ENCODE data around the gene CYP2J2. TPM values are rescaled to one million over a fixed set of nuclear protein-coding genes. Genes with fewer than 3 reads are reported as not detected.
"Not testable (repeated sequence)": the region's sequence is repeated elsewhere in the genome, so short reads cannot be mapped to it uniquely, and the experiment has no call there.

Gene CYP2J2
- polyA plus RNA-seq, 4 donors, result 15.4 to 87.4 (median 36.3) TPM

DNA sequence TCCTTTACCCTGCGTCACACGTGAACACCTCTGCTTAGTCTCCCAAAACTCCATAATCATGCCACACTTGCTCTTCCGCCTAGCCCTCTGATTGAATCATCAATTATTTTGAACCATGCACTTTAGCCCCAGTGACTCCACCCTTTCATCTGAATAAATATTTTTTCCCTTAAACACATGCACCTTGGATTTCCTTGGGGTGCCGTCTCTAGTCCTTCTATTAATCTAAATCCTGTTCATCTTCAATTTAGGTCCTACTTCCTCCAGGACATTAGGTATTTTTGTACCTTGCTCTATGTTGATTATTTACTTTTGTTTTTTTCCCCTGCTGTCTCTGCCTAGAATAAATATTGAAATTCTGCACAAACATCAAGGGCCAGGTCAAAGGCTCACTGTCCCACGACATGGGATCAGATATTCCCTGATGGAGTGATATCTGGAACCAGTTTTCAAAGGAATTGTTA, 9.8 kb upstream of the CYP2J2 start:
- Histone ChIP-seq H3K27ac (ENCODE audit: low read depth in 1 of 3, low read length in 2 of 3) (no peak overlapping the region), H3K36me3 (ENCODE audit: control insufficient read depth in 3 of 3, insufficient read depth in 2 of 3, low read depth in 1 of 3, low read length in 3 of 3) (no peaks in the 10 kb centered on the region), H3K9me3 (ENCODE audit: control insufficient read depth in 2 of 2, insufficient read depth in 1 of 2, low read depth in 1 of 2, low read length in 1 of 2) (no peaks in the 10 kb centered on the region), H3K4me3 (ENCODE audit: low read depth in 1 of 3, low read length in 3 of 3) (no peak overlapping the region), H3K4me1 (ENCODE audit: control insufficient read depth in 3 of 3, insufficient read depth in 2 of 3, low read depth in 1 of 3, low read length in 2 of 3) (no peaks in the 10 kb centered on the region), H3K27me3 (ENCODE audit: control insufficient read depth in 3 of 3, insufficient read depth in 3 of 3, low read length in 3 of 3) (no peaks in the 10 kb centered on the region)
- DNase-seq, result peak in 1 of 2 donors; percentile 41
- FAIRE-seq, result no peak
- 48 to 65% (median 56%) methylated on average over 5 of the region's 5 CpGs for WGBS, 3 donors

DNA sequence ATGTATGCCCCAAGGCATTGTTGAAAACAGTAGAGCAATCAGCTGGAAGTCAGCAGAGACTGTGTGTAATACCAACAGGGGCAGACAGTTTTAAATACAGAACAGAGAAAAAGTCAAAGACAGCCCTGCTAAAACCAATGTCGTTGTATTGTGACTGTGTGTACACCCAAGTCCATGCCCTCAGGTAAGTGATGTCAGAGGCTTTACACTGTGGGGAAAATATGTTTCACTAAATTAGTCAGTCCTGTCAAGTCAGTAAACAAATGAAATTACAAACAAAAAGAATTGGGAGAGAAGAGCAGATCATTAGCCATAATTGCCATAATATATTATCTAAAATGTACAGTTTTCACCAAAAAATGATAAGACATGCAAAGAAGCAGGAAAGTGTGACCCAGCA, 2.4 kb upstream of the CYP2J2 start:
- H3K27ac ChIP-seq (ENCODE audit: low read depth in 1 of 3, low read length in 2 of 3), result no peak overlapping the region
- FAIRE-seq, result no peak
- WGBS, 3 donors, result 53 to 78% (median 68%) methylated on average over 1 of the region's 1 CpG

DNA sequence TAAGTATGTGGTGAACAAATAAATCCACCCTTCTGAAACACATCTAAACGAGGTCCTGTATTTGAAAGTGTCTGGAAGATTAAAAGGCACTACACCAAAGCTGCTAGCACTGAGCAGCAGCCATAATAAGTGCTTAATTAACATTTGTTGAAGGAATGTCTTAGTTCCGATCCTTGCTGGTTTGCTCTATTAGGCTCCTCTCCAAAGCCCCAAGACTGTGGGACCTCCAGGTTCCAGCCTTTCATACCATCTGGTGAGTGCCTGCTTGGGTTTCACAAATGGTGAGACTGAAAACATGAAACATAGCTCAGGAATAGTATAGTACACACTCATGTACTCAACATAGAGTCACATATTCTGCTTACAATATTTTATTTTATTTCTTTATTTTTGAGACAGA, 640 bp upstream of the CYP2J2 start:
- Histone ChIP-seq H3K27me3 (ENCODE audit: control insufficient read depth in 3 of 3, insufficient read depth in 3 of 3, low read length in 3 of 3) (peaks cover 0 to 5% (median 5%) of the 10 kb centered on the region in 3 donors), H3K27ac (ENCODE audit: low read depth in 1 of 3, low read length in 2 of 3) (no peak overlapping the region), H3K36me3 (ENCODE audit: control insufficient read depth in 3 of 3, insufficient read depth in 2 of 3, low read depth in 1 of 3, low read length in 3 of 3) (no peaks in the 10 kb centered on the region), H3K4me3 (ENCODE audit: low read depth in 1 of 3, low read length in 3 of 3) (no peak overlapping the region), H3K9me3 (ENCODE audit: control insufficient read depth in 2 of 2, insufficient read depth in 1 of 2, low read depth in 1 of 2, low read length in 1 of 2) (peaks cover 0 to 4% of the 10 kb centered on the region in 2 donors), H3K4me1 (ENCODE audit: control insufficient read depth in 3 of 3, insufficient read depth in 2 of 3, low read depth in 1 of 3, low read length in 2 of 3) (peaks cover 0 to 7% (median 0%) of the 10 kb centered on the region in 3 donors)
- no peak for FAIRE-seq
- 38 to 45% (median 38%) methylated on average over 2 of the region's 2 CpGs for WGBS, 3 donors
- no peak for DNase-seq

More for the DNA sequence above, 2.4 kb upstream of the CYP2J2 start:
- Histone ChIP-seq H3K9me3 (ENCODE audit: control insufficient read depth in 2 of 2, insufficient read depth in 1 of 2, low read depth in 1 of 2, low read length in 1 of 2) (no peaks in the 10 kb centered on the region), H3K36me3 (ENCODE audit: control insufficient read depth in 3 of 3, insufficient read depth in 2 of 3, low read depth in 1 of 3, low read length in 3 of 3) (no peaks in the 10 kb centered on the region), H3K4me3 (ENCODE audit: low read depth in 1 of 3, low read length in 3 of 3) (no peak overlapping the region), H3K27me3 (ENCODE audit: control insufficient read depth in 3 of 3, insufficient read depth in 3 of 3, low read length in 3 of 3) (peaks cover 0 to 5% (median 5%) of the 10 kb centered on the region in 3 donors), H3K4me1 (ENCODE audit: control insufficient read depth in 3 of 3, insufficient read depth in 2 of 3, low read depth in 1 of 3, low read length in 2 of 3) (peaks cover 0 to 7% (median 0%) of the 10 kb centered on the region in 3 donors)
- no peak for DNase-seq

DNA sequence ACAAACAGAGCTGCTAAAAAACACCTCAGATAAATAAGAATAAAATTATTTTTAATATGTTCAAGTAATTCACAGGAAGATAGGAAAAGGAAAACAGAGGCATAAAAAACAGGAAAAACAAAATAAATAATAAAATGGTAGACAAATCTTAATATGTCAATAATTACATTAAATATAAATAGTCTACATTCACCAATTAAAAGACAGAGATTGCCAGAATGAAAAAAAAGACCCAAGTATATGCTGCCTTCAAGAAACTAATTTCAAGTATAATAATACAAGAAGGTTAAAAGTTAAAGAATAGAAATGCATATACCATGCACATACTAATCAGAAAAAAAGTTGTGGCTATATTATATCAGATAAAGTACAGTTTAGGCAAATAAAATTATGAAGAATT, 1.9 kb downstream of the CYP2J2 start:
- H3K4me1 ChIP-seq (ENCODE audit: control insufficient read depth in 3 of 3, insufficient read depth in 2 of 3, low read depth in 1 of 3, low read length in 2 of 3), result peaks cover 0 to 4% (median 0%) of the 10 kb centered on the region in 3 donors
- no peaks in the 10 kb centered on the region for H3K36me3 ChIP-seq (ENCODE audit: control insufficient read depth in 3 of 3, insufficient read depth in 2 of 3, low read depth in 1 of 3, low read length in 3 of 3)
- H3K9me3 ChIP-seq (ENCODE audit: control insufficient read depth in 2 of 2, insufficient read depth in 1 of 2, low read depth in 1 of 2, low read length in 1 of 2), result peaks cover 0 to 4% of the 10 kb centered on the region in 2 donors
- H3K27me3 ChIP-seq (ENCODE audit: control insufficient read depth in 3 of 3, insufficient read depth in 3 of 3, low read length in 3 of 3), result peaks cover 0 to 5% (median 5%) of the 10 kb centered on the region in 3 donors
- no peak overlapping the region for H3K27ac ChIP-seq (ENCODE audit: low read depth in 1 of 3, low read length in 2 of 3)
- FAIRE-seq (peak; percentile 51), DNase-seq (no peak)
- no peak overlapping the region for H3K4me3 ChIP-seq (ENCODE audit: low read depth in 1 of 3, low read length in 3 of 3)

DNA sequence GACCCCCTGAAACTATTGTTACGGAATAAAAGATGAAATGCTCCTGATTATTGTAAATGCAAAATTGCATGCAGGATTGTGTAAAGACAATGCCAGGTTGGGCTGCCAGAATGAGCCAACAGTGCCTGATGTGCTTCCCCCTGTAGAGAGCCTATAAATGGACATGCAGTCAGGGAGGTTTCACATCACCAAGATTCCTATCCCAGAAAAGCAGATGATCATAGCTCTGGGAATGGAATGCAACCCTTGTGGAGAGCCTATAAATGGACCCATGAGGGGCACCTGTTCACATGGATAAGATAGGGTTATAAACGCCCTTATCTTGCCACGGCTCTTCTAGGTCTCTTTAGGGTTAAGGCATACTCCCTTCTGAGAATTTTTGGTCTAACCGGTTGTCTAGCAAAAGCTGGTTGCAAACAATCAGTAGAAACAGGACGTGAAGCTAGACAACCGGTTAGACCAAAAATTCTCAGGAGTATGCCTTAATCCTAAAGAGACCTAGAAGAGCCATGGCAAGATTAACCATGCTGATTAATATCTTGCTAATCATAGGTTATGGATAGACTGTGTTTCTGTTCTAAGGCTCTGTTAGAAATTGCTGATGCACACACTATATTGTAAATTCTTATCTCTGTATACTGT, 5.2 kb downstream of the CYP2J2 start:
- 52 to 65% (median 55%) methylated on average over 6 of the region's 6 CpGs for WGBS, 3 donors
- not testable (repeated sequence) for H3K9me3 ChIP-seq (ENCODE audit: control insufficient read depth in 2 of 2, insufficient read depth in 1 of 2, low read depth in 1 of 2, low read length in 1 of 2); H3K4me1 ChIP-seq (ENCODE audit: control insufficient read depth in 3 of 3, insufficient read depth in 2 of 3, low read depth in 1 of 3, low read length in 2 of 3); DNase-seq; H3K27me3 ChIP-seq (ENCODE audit: control insufficient read depth in 3 of 3, insufficient read depth in 3 of 3, low read length in 3 of 3); FAIRE-seq; H3K36me3 ChIP-seq (ENCODE audit: control insufficient read depth in 3 of 3, insufficient read depth in 2 of 3, low read depth in 1 of 3, low read length in 3 of 3); H3K27ac ChIP-seq (ENCODE audit: low read depth in 1 of 3, low read length in 2 of 3); H3K4me3 ChIP-seq (ENCODE audit: low read depth in 1 of 3, low read length in 3 of 3)

DNA sequence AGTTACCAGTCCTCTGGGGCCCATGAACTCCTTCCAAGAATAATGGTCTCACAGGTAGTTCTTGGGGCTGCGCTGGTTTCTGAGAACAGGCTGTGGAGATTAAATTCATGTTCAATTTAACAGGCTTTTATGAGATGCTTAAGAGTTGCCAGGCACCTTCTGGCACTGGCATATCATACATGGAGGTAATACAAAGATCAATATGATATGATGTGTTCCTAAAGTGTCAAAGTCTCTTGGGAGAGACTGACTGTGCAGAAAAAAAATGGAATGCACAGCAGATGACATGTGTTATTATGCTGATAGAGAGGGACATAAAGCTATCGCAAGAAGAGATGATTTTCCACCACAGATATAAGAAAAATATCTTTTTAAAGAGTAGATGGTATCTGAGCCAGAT, 6.8 kb downstream of the CYP2J2 start:
- WGBS, 3 donors, result 20 to 57% (median 43%) methylated on average over 2 of the region's 2 CpGs

DNA sequence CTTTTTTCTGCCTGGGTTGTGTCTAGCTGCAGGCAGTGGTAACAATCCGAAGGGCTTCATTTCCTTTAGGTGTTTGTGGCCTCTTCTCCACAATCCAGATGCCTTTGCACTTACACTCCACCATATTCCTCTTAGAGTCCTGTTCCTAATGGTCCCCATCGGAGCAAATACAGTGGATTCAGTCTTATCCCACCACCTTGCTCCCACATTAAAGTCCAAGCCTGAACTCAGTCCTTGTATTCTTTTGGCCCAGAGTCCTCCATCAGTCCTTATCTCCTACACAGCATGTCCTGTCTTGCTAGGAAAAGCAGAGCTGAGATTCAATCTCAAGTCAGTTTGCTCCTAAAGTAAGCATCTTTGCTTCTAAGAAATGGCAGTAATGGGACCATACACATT, 8.8 kb downstream of the CYP2J2 start:
- no peak for DNase-seq
- H3K9me3 ChIP-seq (ENCODE audit: control insufficient read depth in 2 of 2, insufficient read depth in 1 of 2, low read depth in 1 of 2, low read length in 1 of 2), result peaks cover 0 to under 1% of the 10 kb centered on the region in 2 donors
- no peaks in the 10 kb centered on the region for H3K27me3 ChIP-seq (ENCODE audit: control insufficient read depth in 3 of 3, insufficient read depth in 3 of 3, low read length in 3 of 3)
- H3K27ac ChIP-seq (ENCODE audit: low read depth in 1 of 3, low read length in 2 of 3), result no peak overlapping the region
- peaks cover 0 to 3% (median 0%) of the 10 kb centered on the region in 3 donors for H3K36me3 ChIP-seq (ENCODE audit: control insufficient read depth in 3 of 3, insufficient read depth in 2 of 3, low read depth in 1 of 3, low read length in 3 of 3)
- H3K4me1 ChIP-seq (ENCODE audit: control insufficient read depth in 3 of 3, insufficient read depth in 2 of 3, low read depth in 1 of 3, low read length in 2 of 3), result peaks cover 0 to 5% (median 0%) of the 10 kb centered on the region in 3 donors
- H3K4me3 ChIP-seq (ENCODE audit: low read depth in 1 of 3, low read length in 3 of 3), result no peak overlapping the region
- WGBS, 3 donors, result 91 to 96% (median 92%) methylated on average over 2 of the region's 2 CpGs
- FAIRE-seq, result no peak

More for the DNA sequence above, 6.8 kb downstream of the CYP2J2 start:
- peaks cover 0 to 4% of the 10 kb centered on the region in 2 donors for H3K9me3 ChIP-seq (ENCODE audit: control insufficient read depth in 2 of 2, insufficient read depth in 1 of 2, low read depth in 1 of 2, low read length in 1 of 2)
- H3K27me3 ChIP-seq (ENCODE audit: control insufficient read depth in 3 of 3, insufficient read depth in 3 of 3, low read length in 3 of 3), result no peaks in the 10 kb centered on the region
- peaks cover 0 to 5% (median 0%) of the 10 kb centered on the region in 3 donors for H3K4me1 ChIP-seq (ENCODE audit: control insufficient read depth in 3 of 3, insufficient read depth in 2 of 3, low read depth in 1 of 3, low read length in 2 of 3)
- H3K4me3 ChIP-seq (ENCODE audit: low read depth in 1 of 3, low read length in 3 of 3), result no peak overlapping the region
- peak; percentile 44 to 85 for DNase-seq
- no peak overlapping the region for H3K27ac ChIP-seq (ENCODE audit: low read depth in 1 of 3, low read length in 2 of 3)
- peaks cover 0 to 3% (median 0%) of the 10 kb centered on the region in 3 donors for H3K36me3 ChIP-seq (ENCODE audit: control insufficient read depth in 3 of 3, insufficient read depth in 2 of 3, low read depth in 1 of 3, low read length in 3 of 3)
- no peak for FAIRE-seq

DNA sequence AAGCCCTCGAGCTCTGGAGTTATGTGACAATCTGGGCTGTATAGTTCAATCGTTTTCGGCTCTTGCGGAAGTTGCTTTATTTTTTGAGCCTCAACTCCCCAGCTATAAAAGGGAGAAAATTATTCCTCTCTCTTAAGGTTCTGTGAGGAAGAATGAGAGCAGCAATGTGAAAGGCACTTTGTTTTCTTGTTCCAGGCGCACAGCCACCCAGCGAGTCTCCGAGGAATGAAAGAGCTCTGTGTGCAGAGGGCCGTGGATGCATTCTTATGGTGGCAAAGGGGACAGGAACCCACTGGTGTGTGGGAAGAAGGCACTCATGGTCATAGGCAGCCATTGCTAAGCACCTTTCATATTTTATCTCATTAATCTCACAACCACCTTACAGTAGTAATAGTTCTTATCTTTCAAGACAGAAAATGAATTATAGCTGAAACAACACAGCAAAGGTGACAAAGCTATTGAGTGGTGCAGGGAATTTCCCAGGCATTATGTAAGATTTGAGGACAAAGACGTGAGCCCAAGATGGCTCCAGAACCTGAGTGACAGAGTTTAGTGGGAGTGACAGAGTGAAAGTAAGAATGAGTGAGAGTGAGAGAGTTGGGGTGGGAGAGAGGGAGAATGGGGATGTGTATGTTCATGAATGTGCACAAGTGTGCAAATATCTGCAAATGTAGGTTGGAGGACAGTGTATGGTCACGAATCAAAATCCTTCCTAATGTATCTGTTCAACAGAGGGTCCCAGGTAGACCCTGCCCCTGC, 9.4 kb downstream of the CYP2J2 start:
- FAIRE-seq (no peak), DNase-seq (no peak)
- Histone ChIP-seq H3K27ac (ENCODE audit: low read depth in 1 of 3, low read length in 2 of 3) (no peak overlapping the region), H3K36me3 (ENCODE audit: control insufficient read depth in 3 of 3, insufficient read depth in 2 of 3, low read depth in 1 of 3, low read length in 3 of 3) (peaks cover 0 to 3% (median 2%) of the 10 kb centered on the region in 3 donors), H3K9me3 (ENCODE audit: control insufficient read depth in 2 of 2, insufficient read depth in 1 of 2, low read depth in 1 of 2, low read length in 1 of 2) (no peaks in the 10 kb centered on the region), H3K4me3 (ENCODE audit: low read depth in 1 of 3, low read length in 3 of 3) (no peak overlapping the region), H3K4me1 (ENCODE audit: control insufficient read depth in 3 of 3, insufficient read depth in 2 of 3, low read depth in 1 of 3, low read length in 2 of 3) (peaks cover 0 to 5% (median 0%) of the 10 kb centered on the region in 3 donors), H3K27me3 (ENCODE audit: control insufficient read depth in 3 of 3, insufficient read depth in 3 of 3, low read length in 3 of 3) (no peaks in the 10 kb centered on the region)
- 84 to 88% (median 88%) methylated on average over 10 of the region's 10 CpGs for WGBS, 3 donors

All from small intestine (tissue), 7 donors.